Spleen (tissue), 11 donors: ENCODE data around the gene GRIN1. TPM values are rescaled to one million over a fixed set of nuclear protein-coding genes. Genes with fewer than 3 reads are reported as not detected.

ENCODE experiments used
- DNase-seq: peaks from one replicate; pipeline ENCODE4 v3.0.0-alpha.2; 2020
- H3K27ac ChIP-seq, 8 donors: fragments of 200-600 bp; sonication (generic) in 7 of 8; 1 replicate in 4 of 8; 2 replicates in 4 of 8; pipeline versions ENCODE4 v1.5.0 to v1.8.0; 2016 to 2021; ENCODE audit warnings: inconsistent platforms in 4 of 8, mild to moderate bottlenecking in 4 of 8, moderate library complexity in 1 of 8
- H3K27me3 ChIP-seq, 7 donors: fragments of 200-600 bp; sonication (generic) in 6 of 7; replicated peaks in 1 of 7; 1 replicate in 4 of 7; 2 replicates in 3 of 7; pipeline versions ENCODE4 v1.5.0 to v1.8.0; 2016 to 2021; ENCODE audit warnings: inconsistent platforms in 3 of 7, mild to moderate bottlenecking in 1 of 7
- H3K36me3 ChIP-seq, 6 donors: fragments of 200-600 bp; sonication (generic) in 5 of 6; 1 replicate in 4 of 6; 2 replicates in 2 of 6; pipeline versions ENCODE4 v1.5.0 to v1.8.0; 2016 to 2021; ENCODE audit warnings: inconsistent platforms in 2 of 6
- H3K4me1 ChIP-seq, 6 donors: fragments of 200-600 bp; sonication (generic) in 5 of 6; 1 replicate in 3 of 6; 2 replicates in 3 of 6; pipeline versions ENCODE4 v1.5.0 to v1.8.0; 2016 to 2021; ENCODE audit warnings: inconsistent platforms in 3 of 6
- H3K4me3 ChIP-seq, 8 donors: fragments of 200-600 bp; sonication (generic) in 7 of 8; 1 replicate in 4 of 8; 2 replicates in 4 of 8; pipeline versions ENCODE4 v1.5.0 to v1.8.0; 2016 to 2021; ENCODE audit warnings: inconsistent platforms in 4 of 8, mild to moderate bottlenecking in 4 of 8, moderate library complexity in 2 of 8
- H3K9me3 ChIP-seq, 8 donors: fragments of 200-600 bp; sonication (generic) in 7 of 8; 1 replicate in 4 of 8; 2 replicates in 4 of 8; pipeline versions ENCODE4 v1.5.0 to v1.8.0; 2016 to 2021; ENCODE audit warnings: inconsistent platforms in 4 of 8
- CTCF ChIP-seq, 11 experiments: fragments of 200-600 bp in 7 of 11; fragments of 450-650 bp in 4 of 11; sonication (generic) in 4 of 11; IDR thresholded peaks in 8 of 11; conservative IDR thresholded peaks in 3 of 11; 1 replicate in 7 of 11; 2 replicates in 4 of 11; pipeline versions ENCODE4 v1.4.0 to v1.8.0; 2016 to 2021; ENCODE audit warnings: antibody characterized with exemption in 11 of 11, inconsistent platforms in 4 of 11, mild to moderate bottlenecking in 1 of 11
- POLR2A ChIP-seq, 3 donors: fragments of 450-650 bp; IDR thresholded peaks; one replicate each; pipeline ENCODE4 v1.5.1; 2017; ENCODE audit warnings: antibody characterized with exemption in 3 of 3, mild to moderate bottlenecking in 1 of 3
- POLR2AphosphoS5 ChIP-seq, 3 donors: sonication (generic); formaldehyde crosslinking; IDR thresholded peaks; one replicate each; pipeline ENCODE4 v1.5.1; 2017; ENCODE audit warnings: antibody characterized with exemption in 3 of 3
- WGBS, 5 donors: extraction: QIAGEN DNeasy Blood & Tissue Kit in 3 of 5; methylation state at CpG; one replicate each; pipeline versions ENCODE4 v1.1.5 to v1.1.7; 2013 to 2018; 5-methylcytosine and 5-hydroxymethylcytosine counted together
- intact Hi-C: fragments of 100-400 bp; cut with DNase I; formaldehyde crosslinking; loops from one replicate; pipeline ENCODE4 v1.15.0; 2023; ENCODE audit warnings: low total_unique reads
- polyA plus RNA-seq, 3 donors: library from polyadenylated mRNA; stranded (reverse); fragments of 200-250 nt; gene quantifications; one replicate each; pipeline ENCODE4 v1.2.1, GENCODE V29; 2013
- total RNA-seq, 7 donors: library from RNA; depleted of rRNA in 3 of 7; stranded (reverse); fragments of >200 nt in 3 of 7; fragmentation: NEBNext Ultra II Directional in 4 of 7; extraction: Animal tissue kit (Norgen Biotek cat#: 25700) in 4 of 7; gene quantifications; one replicate each; pipeline versions ENCODE4 v1.1.0 to v1.2.1, GENCODE V29; 2016 to 2021
- donor health status: healthy with polysubstance abuse.
- donor health status: DM: no; HTN: no; CAD: no; lungs with moderate emphysema.
- donor health status: DM: no; HTN: no; CAD: no.
- donor health status: Bipolar disorder and iron deficiency.
- donor health status: healthy.
- donor health status: DM: no; HTN: no; CAD: no.
- donor health status: DM: yes; HTN: yes; CAD: no.

The GRIN1 gene
- total and polyA plus RNA-seq, 10 donors = 0.03 to 0.70 (median 0.05) TPM; not detected in 6

DNA sequence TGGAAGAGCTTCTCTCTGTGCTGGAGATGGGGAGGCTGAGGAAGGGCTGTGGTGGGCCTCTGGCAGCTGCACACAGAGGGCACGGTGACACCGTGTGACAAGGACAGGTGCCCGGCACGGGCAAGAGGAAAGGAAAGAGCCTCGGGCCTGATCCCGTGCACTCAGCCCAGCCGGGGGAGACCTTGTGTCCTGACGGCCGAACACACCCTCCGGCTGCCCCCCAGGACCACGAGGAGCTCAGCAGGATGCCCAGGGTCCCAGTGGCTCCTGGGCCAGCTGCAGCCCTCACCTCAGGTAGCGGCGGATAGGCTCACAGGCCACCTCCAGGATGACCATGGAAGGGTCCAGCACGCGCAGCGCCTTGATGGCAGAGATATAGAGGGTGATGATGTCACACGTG lies 43.9 kb downstream of the GRIN1 start:
- no peak overlapping the region for H3K4me3 ChIP-seq
- H3K4me1 ChIP-seq = peaks cover 16 to 41% (median 28%) of the 10 kb centered on the region in 6 donors
- no peaks in the 10 kb centered on the region for H3K9me3 ChIP-seq
- no peak for DNase-seq
- intact Hi-C loops = no loop called here
- H3K27me3 ChIP-seq = no peaks in the 10 kb centered on the region
- 91 to 96% (median 94%) methylated on average over 11 to 17 of the region's 17 CpGs for WGBS, 5 donors
- H3K27ac ChIP-seq = no peak overlapping the region
- H3K36me3 ChIP-seq = peaks cover 0 to 97% (median 77%) of the 10 kb centered on the region in 6 donors
- TF ChIP-seq CTCF (IDR thresholded peaks at IDR 0.05 in 8 of 11, conservative IDR thresholded peaks at IDR 0.05 in 3 of 11) = no peak
- TF ChIP-seq POLR2AphosphoS5 (IDR thresholded peaks at IDR 0.05) = no peak
- no peak for TF ChIP-seq POLR2A (IDR thresholded peaks at IDR 0.05)

GRCh38 chr9:137183980-137184595 lies 45.1 kb downstream of the GRIN1 start:
- Histone ChIP-seq H3K4me3 (no peak overlapping the region), H3K27me3 (no peaks in the 10 kb centered on the region), H3K9me3 (no peaks in the 10 kb centered on the region), H3K27ac (no peak overlapping the region), H3K36me3 (peaks cover 0 to 85% (median 67%) of the 10 kb centered on the region in 6 donors), H3K4me1 (peaks cover 16 to 42% (median 31%) of the 10 kb centered on the region in 6 donors)
- WGBS, 5 donors = 92 to 97% (median 95%) methylated on average over 21 to 27 of the region's 27 CpGs
- no peak for DNase-seq
- intact Hi-C loops = no loop called here
- TF ChIP-seq POLR2A (IDR thresholded peaks at IDR 0.05) (no peak), CTCF (IDR thresholded peaks at IDR 0.05 in 8 of 11, conservative IDR thresholded peaks at IDR 0.05 in 3 of 11) (no peak)

DNA sequence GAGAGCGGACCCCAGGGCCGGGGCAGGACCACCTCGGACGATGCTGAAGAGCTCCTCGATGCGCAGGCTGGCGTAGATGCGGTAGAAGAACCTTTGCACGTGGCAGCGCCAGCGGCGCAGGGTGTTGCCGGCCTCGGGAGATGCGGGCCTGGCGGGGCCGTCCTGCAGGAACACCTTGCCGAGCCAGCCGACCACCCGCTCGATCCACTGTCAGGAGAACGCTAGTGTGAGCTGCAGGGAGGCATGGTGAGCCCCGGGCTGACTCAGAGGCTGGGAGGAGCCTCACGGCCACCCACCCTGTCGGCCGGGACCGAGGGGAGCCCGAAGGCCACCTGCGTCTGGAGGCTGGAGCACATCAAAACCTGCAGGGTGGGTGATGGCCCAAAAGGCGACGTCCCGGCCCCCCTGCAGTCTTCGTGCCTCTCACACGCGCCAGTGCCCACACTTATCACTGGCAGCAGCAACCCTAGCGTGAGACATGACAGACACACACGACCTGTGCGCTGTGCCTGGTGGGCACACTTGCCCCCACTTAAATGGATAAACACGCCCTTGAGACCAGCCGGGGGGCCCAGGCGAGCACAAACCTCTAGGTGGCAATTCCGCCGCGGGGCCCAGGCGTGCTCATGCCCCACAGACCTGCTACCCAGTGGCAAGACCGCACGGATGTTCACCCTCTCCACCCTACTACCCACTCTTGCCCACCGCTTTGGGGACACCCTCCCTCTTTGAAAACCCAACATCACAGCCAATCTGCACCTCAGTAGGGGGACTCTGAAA lies 46.1 kb downstream of the GRIN1 start:
- Histone ChIP-seq H3K36me3 (peaks cover 0 to 81% (median 63%) of the 10 kb centered on the region in 6 donors), H3K4me3 (no peak overlapping the region), H3K27ac (no peak overlapping the region), H3K4me1 (peaks cover 26 to 52% (median 40%) of the 10 kb centered on the region in 6 donors), H3K27me3 (no peaks in the 10 kb centered on the region), H3K9me3 (no peaks in the 10 kb centered on the region)
- no peak for DNase-seq
- intact Hi-C loops = no loop called here
- TF ChIP-seq CTCF (IDR thresholded peaks at IDR 0.05 in 8 of 11, conservative IDR thresholded peaks at IDR 0.05 in 3 of 11) (no peak), POLR2AphosphoS5 (IDR thresholded peaks at IDR 0.05) (no peak), POLR2A (IDR thresholded peaks at IDR 0.05) (no peak)
- 94 to 97% (median 95%) methylated on average over 46 to 48 of the region's 48 CpGs for WGBS, 5 donors

DNA sequence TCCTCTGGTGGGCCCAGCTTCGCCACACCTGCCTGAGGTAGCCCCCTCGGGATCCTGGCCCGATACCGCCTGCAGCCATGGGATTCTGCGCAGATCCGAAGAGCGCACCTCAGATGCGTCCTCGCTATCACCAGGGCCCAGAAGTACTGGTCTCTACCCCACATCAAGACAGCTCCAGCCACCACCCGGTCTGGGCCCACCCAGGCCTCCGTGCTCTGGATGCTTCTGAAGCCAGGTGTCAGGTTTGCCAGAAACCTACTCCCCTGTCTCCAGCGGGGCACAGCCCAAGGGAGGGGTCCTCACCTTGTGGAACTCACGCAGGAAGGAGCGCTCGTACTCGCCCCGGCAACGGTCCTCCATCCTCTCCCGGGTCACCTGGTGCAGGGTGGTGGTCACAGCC lies 47.0 kb downstream of the GRIN1 start:
- Histone ChIP-seq H3K36me3 (peaks cover 0 to 81% (median 62%) of the 10 kb centered on the region in 6 donors), H3K27me3 (no peaks in the 10 kb centered on the region), H3K27ac (no peak overlapping the region), H3K4me1 (peaks cover 29 to 61% (median 48%) of the 10 kb centered on the region in 6 donors), H3K4me3 (no peak overlapping the region), H3K9me3 (no peaks in the 10 kb centered on the region)
- intact Hi-C loops = no loop called here
- no peak for DNase-seq
- no peak for TF ChIP-seq POLR2AphosphoS5 (IDR thresholded peaks at IDR 0.05)
- no peak for TF ChIP-seq CTCF (IDR thresholded peaks at IDR 0.05 in 8 of 11, conservative IDR thresholded peaks at IDR 0.05 in 3 of 11)
- no peak for TF ChIP-seq POLR2A (IDR thresholded peaks at IDR 0.05)
- WGBS, 5 donors = 93 to 98% (median 97%) methylated on average over 11 to 19 of the region's 19 CpGs
